HG03565 (cell line): ENCODE measurements around the gene KLK11.

Experiments
- ATAC-seq: cut with Tn5 transposase; IDR thresholded peaks from one replicate; pipeline ENCODE4 v1.9.1; 2021; ENCODE audit warnings: mild to moderate bottlenecking, moderate library complexity; ENCODE audit not compliant: unreplicated experiment

Gene KLK11

DNA sequence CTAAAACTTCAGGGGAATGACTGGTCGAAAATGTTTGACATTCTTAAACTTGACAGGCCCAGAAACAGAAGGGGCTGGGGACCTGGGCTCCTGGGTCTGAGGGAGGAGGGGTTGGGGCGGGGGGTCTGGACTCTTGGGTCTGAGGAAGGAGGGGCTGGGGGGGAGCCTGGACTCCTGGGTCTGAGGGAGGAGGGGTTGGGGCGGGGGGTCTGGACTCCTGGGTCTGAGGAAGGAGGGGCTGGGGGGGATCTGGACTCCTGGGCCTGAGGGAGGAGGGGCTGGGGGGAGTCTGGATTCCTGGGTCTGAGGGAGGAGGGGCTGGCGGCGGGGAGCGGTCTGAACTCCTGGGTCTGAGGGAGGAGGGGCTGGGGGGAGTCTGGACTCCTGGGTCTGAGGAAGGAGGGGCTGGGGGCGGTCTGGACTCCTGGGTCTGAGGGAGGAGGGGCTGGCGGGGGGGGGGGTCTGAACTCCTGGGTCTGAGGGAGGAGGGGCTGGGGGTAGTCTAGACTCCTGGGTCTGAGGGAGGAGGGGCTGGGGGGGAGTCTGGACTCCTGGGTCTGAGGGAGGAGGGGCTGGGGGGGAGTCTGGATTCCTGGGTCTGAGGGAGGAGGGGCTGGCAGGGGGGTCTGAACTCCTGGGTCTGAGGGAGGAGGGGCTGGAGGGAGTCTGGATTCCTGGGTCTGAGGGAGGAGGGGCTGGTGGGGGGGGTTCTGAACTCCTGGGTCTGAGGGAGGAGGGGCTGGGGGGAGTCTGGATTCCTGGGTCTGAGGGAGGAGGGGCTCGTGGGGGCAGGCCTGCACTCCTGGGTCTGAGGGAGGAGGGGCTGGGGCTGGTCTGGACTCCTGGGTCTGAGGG is 51.5 kb downstream of the KLK11 start:
- ATAC-seq = no peak

DNA sequence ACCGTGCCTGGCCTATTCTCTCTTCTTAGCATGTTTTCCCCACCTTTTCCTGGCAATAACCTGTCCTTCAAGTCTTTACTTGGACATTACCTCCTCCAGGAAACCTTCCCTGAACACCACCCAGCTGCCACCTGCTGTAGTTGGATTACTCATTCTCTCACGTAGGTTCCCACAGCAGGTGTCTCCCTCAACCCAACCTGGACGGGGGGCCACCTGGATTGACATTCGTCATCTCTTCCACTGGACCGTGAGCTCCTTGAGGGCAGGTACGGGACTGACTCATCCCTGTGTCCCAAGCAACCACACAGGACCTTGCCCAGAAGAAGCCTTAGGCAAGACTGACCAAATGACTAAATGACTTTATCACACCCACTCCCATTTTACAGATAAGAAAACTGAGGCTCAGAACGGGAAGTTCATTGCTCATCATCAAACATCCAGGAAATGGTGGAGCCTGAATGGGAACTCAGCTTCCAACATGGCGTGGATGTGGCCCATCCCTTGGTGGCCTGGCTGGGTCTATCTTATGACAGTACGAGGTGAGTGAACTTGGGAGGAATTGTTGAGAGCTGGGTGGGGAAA is 53.5 kb downstream of the KLK11 start:
- no peak for ATAC-seq
